ENCODE results near the gene SYNGR4.
"Not testable (repeated sequence)": the region's sequence is repeated elsewhere in the genome, so short reads cannot be mapped to it uniquely, and the experiment has no call there.

SYNGR4 gene

DNA sequence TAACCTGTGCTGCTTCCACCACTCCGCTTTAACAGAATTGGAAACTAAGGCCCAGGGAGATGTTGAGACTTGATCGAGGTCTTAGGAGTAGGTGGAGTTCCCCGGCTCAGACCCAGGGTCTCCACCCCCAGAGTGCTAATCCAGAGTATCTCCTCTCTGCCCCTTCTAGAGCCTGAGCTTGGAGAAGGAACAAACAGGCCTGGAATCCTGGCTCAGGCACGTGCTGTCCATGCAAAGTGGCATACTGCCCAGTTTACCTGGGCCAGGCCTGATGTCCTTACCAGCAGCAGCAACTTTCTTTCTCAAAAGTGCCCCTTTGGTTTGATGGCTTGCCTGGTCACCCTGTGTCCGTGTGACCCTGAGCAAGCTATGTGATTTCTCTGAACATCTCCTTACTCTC lies 3.7 kb downstream of the SYNGR4 start:
- DNase-seq (ENCODE audit: low spot score): no peak
- TF ChIP-seq, protein P1, sequence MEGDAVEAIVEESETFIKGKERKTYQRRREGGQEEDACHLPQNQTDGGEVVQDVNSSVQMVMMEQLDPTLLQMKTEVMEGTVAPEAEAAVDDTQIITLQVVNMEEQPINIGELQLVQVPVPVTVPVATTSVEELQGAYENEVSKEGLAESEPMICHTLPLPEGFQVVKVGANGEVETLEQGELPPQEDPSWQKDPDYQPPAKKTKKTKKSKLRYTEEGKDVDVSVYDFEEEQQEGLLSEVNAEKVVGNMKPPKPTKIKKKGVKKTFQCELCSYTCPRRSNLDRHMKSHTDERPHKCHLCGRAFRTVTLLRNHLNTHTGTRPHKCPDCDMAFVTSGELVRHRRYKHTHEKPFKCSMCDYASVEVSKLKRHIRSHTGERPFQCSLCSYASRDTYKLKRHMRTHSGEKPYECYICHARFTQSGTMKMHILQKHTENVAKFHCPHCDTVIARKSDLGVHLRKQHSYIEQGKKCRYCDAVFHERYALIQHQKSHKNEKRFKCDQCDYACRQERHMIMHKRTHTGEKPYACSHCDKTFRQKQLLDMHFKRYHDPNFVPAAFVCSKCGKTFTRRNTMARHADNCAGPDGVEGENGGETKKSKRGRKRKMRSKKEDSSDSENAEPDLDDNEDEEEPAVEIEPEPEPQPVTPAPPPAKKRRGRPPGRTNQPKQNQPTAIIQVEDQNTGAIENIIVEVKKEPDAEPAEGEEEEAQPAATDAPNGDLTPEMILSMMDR (IDR thresholded peaks at IDR 0.05; ENCODE audit: extremely low read depth, insufficient read depth, missing control alignments): no peak
- in situ Hi-C loops (cut with MboI; ENCODE audit: low pct_unique_long_range_greater_than_20kb, low sequenced_read_pairs, unreplicated experiment): no loop called here

GRCh38 chr19:48368936-48369335 lies 4.8 kb downstream of the SYNGR4 start:
- TF ChIP-seq, protein P1 (IDR thresholded peaks at IDR 0.05; ENCODE audit: extremely low read depth, insufficient read depth, missing control alignments): no peak
- in situ Hi-C loops (cut with MboI; ENCODE audit: low pct_unique_long_range_greater_than_20kb, low sequenced_read_pairs, unreplicated experiment): no loop called here
- DNase-seq (ENCODE audit: low spot score): no peak

GRCh38 chr19:48370955-48371354 lies 6.8 kb downstream of the SYNGR4 start:
- in situ Hi-C loops (cut with MboI; ENCODE audit: low pct_unique_long_range_greater_than_20kb, low sequenced_read_pairs, unreplicated experiment): no loop called here
- TF ChIP-seq, protein P1 (IDR thresholded peaks at IDR 0.05; ENCODE audit: extremely low read depth, insufficient read depth, missing control alignments): no peak
- no peak for DNase-seq (ENCODE audit: low spot score)

DNA sequence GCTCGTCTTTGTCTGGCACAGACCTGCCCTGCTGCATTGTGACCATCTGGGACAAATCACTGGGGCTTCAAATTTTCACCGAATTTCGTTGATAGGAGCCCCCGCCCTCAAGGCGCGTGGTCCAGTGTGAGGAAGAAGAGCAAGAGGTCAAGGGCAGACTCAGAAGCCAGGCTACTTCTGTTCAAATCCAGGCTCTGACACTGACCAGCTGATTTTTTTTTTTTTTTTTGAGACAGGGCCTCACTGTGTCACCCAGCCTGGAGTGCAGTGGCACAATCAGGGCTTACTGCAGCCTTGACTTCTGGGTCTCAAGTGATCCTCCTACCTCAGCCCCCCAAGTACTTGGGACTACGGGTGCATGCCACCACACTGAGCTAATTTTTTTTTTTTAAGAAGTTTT lies 7.2 kb downstream of the SYNGR4 start:
- TF ChIP-seq, protein P1 (IDR thresholded peaks at IDR 0.05; ENCODE audit: extremely low read depth, insufficient read depth, missing control alignments): no peak
- no peak for DNase-seq (ENCODE audit: low spot score)
- in situ Hi-C loops (cut with MboI; ENCODE audit: low pct_unique_long_range_greater_than_20kb, low sequenced_read_pairs, unreplicated experiment): no loop called here

DNA sequence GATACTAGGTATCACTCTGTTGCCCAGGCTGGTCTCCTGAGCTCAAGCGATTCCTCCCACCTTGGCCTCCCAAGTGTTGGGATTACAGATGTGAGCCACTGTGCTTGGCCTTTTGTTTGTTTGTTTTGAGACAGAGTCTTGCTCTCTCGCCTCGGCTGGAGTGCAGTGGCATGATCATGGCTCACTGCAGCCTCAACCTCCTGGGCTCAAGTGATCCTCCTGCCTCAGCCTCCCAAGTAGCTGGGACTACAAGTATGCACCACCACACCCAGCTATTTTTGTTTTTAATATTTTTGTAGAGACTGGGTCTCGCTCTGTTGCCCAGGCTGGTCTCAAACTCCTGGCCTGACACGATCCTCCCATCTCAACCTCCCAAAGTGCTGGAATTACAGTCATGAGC lies 7.6 kb downstream of the SYNGR4 start:
- in situ Hi-C loops (cut with MboI; ENCODE audit: low pct_unique_long_range_greater_than_20kb, low sequenced_read_pairs, unreplicated experiment): not testable (repeated sequence)

GRCh38 chr19:48372904-48373303 lies 8.7 kb downstream of the SYNGR4 start:
- in situ Hi-C loops (cut with MboI; ENCODE audit: low pct_unique_long_range_greater_than_20kb, low sequenced_read_pairs, unreplicated experiment): no loop called here
- TF ChIP-seq, protein P1 (IDR thresholded peaks at IDR 0.05; ENCODE audit: extremely low read depth, insufficient read depth, missing control alignments): no peak
- no peak for DNase-seq (ENCODE audit: low spot score)

More for the DNA sequence above, 7.6 kb downstream of the SYNGR4 start:
- DNase-seq (ENCODE audit: low spot score): not testable (repeated sequence)

DNA sequence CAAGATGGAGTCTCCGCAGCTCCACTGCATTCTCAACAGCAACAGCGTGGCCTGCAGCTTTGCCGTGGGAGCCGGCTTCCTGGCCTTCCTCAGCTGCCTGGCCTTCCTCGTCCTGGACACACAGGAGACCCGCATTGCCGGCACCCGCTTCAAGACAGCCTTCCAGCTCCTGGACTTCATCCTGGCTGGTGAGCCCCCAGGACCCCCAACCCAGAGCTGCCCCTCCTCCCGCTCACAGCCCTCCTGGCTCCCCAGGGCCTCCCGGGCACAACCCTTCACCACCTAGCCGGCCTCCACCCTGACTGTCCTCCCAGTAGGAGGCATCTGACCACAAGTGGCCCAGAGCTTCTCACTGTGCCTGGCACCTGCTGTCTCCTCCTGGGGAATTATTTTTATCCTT lies 9.4 kb downstream of the SYNGR4 start:
- no peak for DNase-seq (ENCODE audit: low spot score)
- in situ Hi-C loops (cut with MboI; ENCODE audit: low pct_unique_long_range_greater_than_20kb, low sequenced_read_pairs, unreplicated experiment): no loop called here

More for the DNA sequence above, 9.4 kb downstream of the SYNGR4 start:
- TF ChIP-seq, protein P1 (IDR thresholded peaks at IDR 0.05; ENCODE audit: extremely low read depth, insufficient read depth, missing control alignments): no peak

Measured in GM13977 (cell line).